ENCODE data around the gene BAZ1A.
"Not testable (repeated sequence)": the region's sequence is repeated elsewhere in the genome, so short reads cannot be mapped to it uniquely, and the experiment has no call there.

GRCh38 chr14:34798861-34799260, 76.3 kb downstream of the BAZ1A start:
- not testable (repeated sequence) for TF ChIP-seq CTCF (IDR thresholded peaks at IDR 0.05; ENCODE audit: poor library complexity, severe bottlenecking); MXI1 (conservative IDR thresholded peaks at IDR 0.05; ENCODE audit: poor library complexity, severe bottlenecking); EZH2 (IDR thresholded peaks at IDR 0.05; ENCODE audit: borderline replicate concordance, insufficient read depth, low read length, poor library complexity, severe bottlenecking); POLR2AphosphoS5 (IDR thresholded peaks at IDR 0.05); TAF1 (IDR thresholded peaks at IDR 0.05; ENCODE audit: low read depth); REST (IDR thresholded peaks at IDR 0.05; ENCODE audit: borderline replicate concordance); RAD21 (conservative IDR thresholded peaks at IDR 0.05); SMC3 (conservative IDR thresholded peaks at IDR 0.05; ENCODE audit: poor library complexity)
